ENCODE measurements around the gene MCAM.

DNA sequence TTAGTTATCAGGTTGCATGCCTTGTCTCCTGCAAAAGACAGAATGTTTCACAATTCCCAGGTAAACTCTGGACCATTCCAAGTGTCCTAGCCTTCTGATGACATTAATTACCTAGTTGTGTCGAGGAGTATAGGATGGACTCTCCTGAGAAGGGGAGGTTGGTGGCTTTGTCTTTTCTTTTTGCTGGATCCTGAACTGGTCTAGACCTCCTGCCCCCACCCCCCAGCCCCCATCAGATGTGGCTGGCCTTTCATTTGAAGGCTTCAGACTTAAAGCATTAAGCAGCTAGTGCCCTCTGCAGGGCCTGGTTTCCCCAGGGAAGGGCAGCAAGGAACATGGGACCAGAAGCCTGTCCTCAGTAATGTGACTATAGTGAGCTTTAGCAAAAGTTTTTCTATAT is 9.7 kb downstream of the MCAM start:
- TF ChIP-seq, protein P1, sequence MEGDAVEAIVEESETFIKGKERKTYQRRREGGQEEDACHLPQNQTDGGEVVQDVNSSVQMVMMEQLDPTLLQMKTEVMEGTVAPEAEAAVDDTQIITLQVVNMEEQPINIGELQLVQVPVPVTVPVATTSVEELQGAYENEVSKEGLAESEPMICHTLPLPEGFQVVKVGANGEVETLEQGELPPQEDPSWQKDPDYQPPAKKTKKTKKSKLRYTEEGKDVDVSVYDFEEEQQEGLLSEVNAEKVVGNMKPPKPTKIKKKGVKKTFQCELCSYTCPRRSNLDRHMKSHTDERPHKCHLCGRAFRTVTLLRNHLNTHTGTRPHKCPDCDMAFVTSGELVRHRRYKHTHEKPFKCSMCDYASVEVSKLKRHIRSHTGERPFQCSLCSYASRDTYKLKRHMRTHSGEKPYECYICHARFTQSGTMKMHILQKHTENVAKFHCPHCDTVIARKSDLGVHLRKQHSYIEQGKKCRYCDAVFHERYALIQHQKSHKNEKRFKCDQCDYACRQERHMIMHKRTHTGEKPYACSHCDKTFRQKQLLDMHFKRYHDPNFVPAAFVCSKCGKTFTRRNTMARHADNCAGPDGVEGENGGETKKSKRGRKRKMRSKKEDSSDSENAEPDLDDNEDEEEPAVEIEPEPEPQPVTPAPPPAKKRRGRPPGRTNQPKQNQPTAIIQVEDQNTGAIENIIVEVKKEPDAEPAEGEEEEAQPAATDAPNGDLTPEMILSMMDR (IDR thresholded peaks at IDR 0.05 in 2 of 3, conservative IDR thresholded peaks at IDR 0.05 in 1 of 3; ENCODE audit: control insufficient read depth in 2 of 3, extremely low read depth in 1 of 3, insufficient read depth in 1 of 3, low read depth in 3 of 3, low read length in 3 of 3), result peak in 1 of 3 experiments; percentile 28; a peak in 1 of 6 replicates
- TF ChIP-seq EP300 (IDR thresholded peaks at IDR 0.05; ENCODE audit: borderline replicate concordance in 1 of 2, control insufficient read depth in 1 of 2, low read depth in 2 of 2, low read length in 2 of 2) (no peak), CHD1 (IDR thresholded peaks at IDR 0.05; ENCODE audit: low read depth, low read length) (no peak), SREBF2 (IDR thresholded peaks at IDR 0.05; ENCODE audit: low read length) (no peak), FOXM1 (IDR thresholded peaks at IDR 0.05; ENCODE audit: low read depth, low read length) (no peak), ZNF622 (IDR thresholded peaks at IDR 0.05) (no peak), CBFB (IDR thresholded peaks at IDR 0.05; ENCODE audit: low read depth) (no peak)

Data from GM12878 (cell line).